HEK293 (cell line): Measurements from ENCODE around the gene SLC9A5.

Source experiments
- CTCF ChIA-PET: fragments of 350-600 bp; formaldehyde crosslinking; extraction: SDS; loops from one replicate; lab custom pipeline; 2021; ENCODE audit warnings: antibody characterized with exemption; lab: Yijun Ruan, JAX
- POLR2A ChIA-PET: fragments of 300-600 bp; formaldehyde crosslinking; extraction: SDS; loops from one replicate; lab custom pipeline; 2020; ENCODE audit warnings: antibody characterized with exemption, inconsistent platforms; lab: Yijun Ruan, JAX
- H3K27ac ChIP-seq: fragments of 200-500 bp; sonication (Bioruptor generic); 2 replicates; pipeline ENCODE4 v1.5.1; 2014; ENCODE audit warnings: low read depth, low read length, control low read depth, inconsistent platforms; ENCODE audit errors: extremely low read depth
- H3K36me3 ChIP-seq, 2 experiments: fragments of 200-500 bp in 1 of 2; sonication (Bioruptor generic) in 1 of 2; 1 replicate in 1 of 2; 2 replicates in 1 of 2; pipeline ENCODE4 v1.5.1; 2014 to 2017; ENCODE audit warnings: inconsistent platforms in 2 of 2, low read length in 2 of 2; ENCODE audit not compliant: control insufficient read depth in 2 of 2, insufficient read depth in 1 of 2
- H3K4me1 ChIP-seq: fragments of 200-500 bp; sonication (Bioruptor generic); 2 replicates; pipeline ENCODE4 v1.5.1; 2014; ENCODE audit warnings: mild to moderate bottlenecking, low read length, inconsistent platforms; ENCODE audit not compliant: control insufficient read depth, insufficient read depth
- H3K4me3 ChIP-seq: 2 replicates; pipeline ENCODE4 v1.5.1; 2011; ENCODE audit warnings: low read depth, mild to moderate bottlenecking, control low read depth, low read length, moderate library complexity
- H3K9me3 ChIP-seq: fragments of 200-500 bp; sonication (Bioruptor generic); 2 replicates; pipeline ENCODE4 v1.5.1; 2014; ENCODE audit warnings: low read depth, low read length, inconsistent platforms; ENCODE audit not compliant: control insufficient read depth, insufficient read depth
- KLF1 ChIP-seq: fragments of 450-650 bp; formaldehyde crosslinking; IDR thresholded peaks from 2 replicates; pipeline ENCODE4 v1.5.1; 2016; ENCODE audit warnings: missing biosample characterization, missing genetic modification characterization
- KLF16 ChIP-seq: fragments of 450-650 bp; formaldehyde crosslinking; IDR thresholded peaks from 2 replicates; pipeline ENCODE4 v1.5.1; 2017; ENCODE audit warnings: missing biosample characterization, missing genetic modification characterization
- MYNN ChIP-seq: fragments of 450-650 bp; formaldehyde crosslinking; IDR thresholded peaks from 2 replicates; pipeline ENCODE4 v1.5.1; 2016; ENCODE audit warnings: missing biosample characterization, missing genetic modification characterization, borderline replicate concordance
- PRDM1 ChIP-seq: fragments of 450-650 bp; formaldehyde crosslinking; IDR thresholded peaks from 2 replicates; pipeline ENCODE4; 2016; ENCODE audit warnings: missing biosample characterization, missing genetic modification characterization
- PRDM2 ChIP-seq: fragments of 450-650 bp; formaldehyde crosslinking; IDR thresholded peaks from 2 replicates; pipeline ENCODE4 v1.5.1; 2016; ENCODE audit warnings: missing biosample characterization, missing genetic modification characterization, borderline replicate concordance
- SALL2 ChIP-seq: fragments of 450-650 bp; formaldehyde crosslinking; IDR thresholded peaks from 2 replicates; pipeline ENCODE4 v1.5.0; 2017; ENCODE audit warnings: missing biosample characterization, mild to moderate bottlenecking, missing genetic modification characterization, borderline replicate concordance
- SCRT1 ChIP-seq: fragments of 450-650 bp; formaldehyde crosslinking; IDR thresholded peaks from 2 replicates; pipeline ENCODE4 v1.5.1; 2016; ENCODE audit warnings: missing biosample characterization, missing genetic modification characterization, borderline replicate concordance
- SP2 ChIP-seq: fragments of 450-650 bp; formaldehyde crosslinking; IDR thresholded peaks from 2 replicates; pipeline ENCODE4 v1.5.1; 2016; ENCODE audit warnings: missing biosample characterization, missing genetic modification characterization
- TCF7L2 ChIP-seq: IDR thresholded peaks from 2 replicates; pipeline ENCODE4 v1.6.1; 2011; ENCODE audit warnings: low read depth, mild to moderate bottlenecking, inconsistent platforms, low read length, moderate library complexity, borderline replicate concordance
- ZBTB17 ChIP-seq: fragments of 450-650 bp; formaldehyde crosslinking; IDR thresholded peaks from 2 replicates; pipeline ENCODE4 v1.5.1; 2016; ENCODE audit warnings: missing biosample characterization, missing genetic modification characterization
- ZNF132 ChIP-seq: fragments of 450-650 bp; formaldehyde crosslinking; IDR thresholded peaks from 2 replicates; pipeline ENCODE4 v1.5.1; 2017; ENCODE audit warnings: missing biosample characterization, missing genetic modification characterization, borderline replicate concordance
- ZNF138 ChIP-seq: fragments of 450-650 bp; formaldehyde crosslinking; IDR thresholded peaks from 2 replicates; pipeline ENCODE4 v1.5.1; 2016; ENCODE audit warnings: missing biosample characterization, missing genetic modification characterization, borderline replicate concordance
- ZNF155 ChIP-seq: fragments of 450-650 bp; formaldehyde crosslinking; IDR thresholded peaks from 2 replicates; pipeline ENCODE4 v1.5.1; 2016; ENCODE audit warnings: missing biosample characterization, missing genetic modification characterization
- ZNF175 ChIP-seq: fragments of 450-650 bp; formaldehyde crosslinking; IDR thresholded peaks from 2 replicates; pipeline ENCODE4 v1.5.1; 2016; ENCODE audit warnings: missing biosample characterization, missing genetic modification characterization
- ZNF311 ChIP-seq: fragments of 450-650 bp; formaldehyde crosslinking; IDR thresholded peaks from 2 replicates; pipeline ENCODE4 v1.5.1; 2017; ENCODE audit warnings: missing biosample characterization, missing genetic modification characterization, borderline replicate concordance
- ZNF433 ChIP-seq: fragments of 450-650 bp; formaldehyde crosslinking; IDR thresholded peaks from 2 replicates; pipeline ENCODE4 v1.5.1; 2016; ENCODE audit warnings: missing biosample characterization, missing genetic modification characterization, low read depth
- ZNF510 ChIP-seq: fragments of 450-650 bp; formaldehyde crosslinking; IDR thresholded peaks from 2 replicates; pipeline ENCODE4 v1.5.1; 2018; ENCODE audit warnings: mild to moderate bottlenecking, missing genetic modification characterization, missing biosample characterization; ENCODE audit not compliant: insufficient replicate concordance
- ZNF558 ChIP-seq: fragments of 450-650 bp; formaldehyde crosslinking; IDR thresholded peaks from 2 replicates; pipeline ENCODE4 v1.5.1; 2016; ENCODE audit warnings: missing biosample characterization, missing genetic modification characterization
- ZNF660 ChIP-seq: fragments of 450-650 bp; IDR thresholded peaks from 2 replicates; pipeline ENCODE4 v1.5.1; 2018; ENCODE audit warnings: missing biosample characterization, mild to moderate bottlenecking, missing genetic modification characterization
- ZNF701 ChIP-seq: fragments of 450-650 bp; formaldehyde crosslinking; IDR thresholded peaks from 2 replicates; pipeline ENCODE4 v1.5.1; 2016; ENCODE audit warnings: missing biosample characterization, missing genetic modification characterization
- ZNF785 ChIP-seq: fragments of 450-650 bp; formaldehyde crosslinking; IDR thresholded peaks from 2 replicates; pipeline ENCODE4 v1.5.1; 2016; ENCODE audit warnings: missing biosample characterization, missing genetic modification characterization
- ZSCAN23 ChIP-seq: fragments of 450-650 bp; formaldehyde crosslinking; IDR thresholded peaks from 2 replicates; pipeline ENCODE4 v1.5.1; 2016; ENCODE audit warnings: missing biosample characterization, missing genetic modification characterization

Gene SLC9A5

GRCh38 chr16:67228905-67229304, 19.9 kb upstream of the SLC9A5 start (continued):
- no peak for TF ChIP-seq MYNN (tag by site-specific recombination)
- no peak for TF ChIP-seq KLF16 (tag by site-specific recombination)
- no peak for TF ChIP-seq ZNF138 (tag by site-specific recombination)

GRCh38 chr16:67229906-67230808, 18.6 kb upstream of the SLC9A5 start:
- Histone ChIP-seq H3K4me1 (no peaks in the 10 kb centered on the region), H3K9me3 (no peaks in the 10 kb centered on the region), H3K27ac (no peak overlapping the region), H3K36me3 (peaks cover 4 to 63% of the 10 kb centered on the region in 2 experiments; a peak in 2 of 3 replicates), H3K4me3 (no peak overlapping the region)
- TF ChIP-seq ZNF311 (tag by site-specific recombination) (no peak), SCRT1 (no peak), ZNF701 (tag by site-specific recombination) (no peak), ZNF785 (tag by site-specific recombination) (no peak), ZNF175 (no peak), ZNF155 (tag by site-specific recombination) (no peak), TCF7L2 (no peak), ZSCAN23 (no peak), ZNF660 (tag by site-specific recombination) (no peak), PRDM1 (tag by site-specific recombination) (no peak), PRDM2 (no peak), ZNF558 (no peak), SALL2 (tag by site-specific recombination) (no peak), ZBTB17 (tag by site-specific recombination) (no peak), ZNF433 (no peak), KLF1 (no peak), ZNF132 (tag by site-specific recombination) (no peak), ZNF510 (tag by site-specific recombination) (no peak), SP2 (no peak)
- ChIA-PET POLR2A (interaction anchor here (10.0 kb wide), 1 partner anchor 17 kb away, joined by 109 read pairs; the partner anchor contains the start of genes FHOD1 and SLC9A5), CTCF (no interaction called here)
